OCI-LY1 (cell line): ENCODE data around the gene KCNMA1.

Experiments
- CTCF ChIP-seq: fragments of 200-600 bp; sonication (generic), shearing (Covaris generic); IDR thresholded peaks from 2 replicates; pipeline ENCODE4 v1.5.1; 2017; ENCODE audit warnings: mild to moderate bottlenecking, antibody characterized with exemption, low read length, moderate library complexity, mixed read lengths
- EZH2 ChIP-seq: fragments of 200-600 bp; sonication (generic), shearing (Covaris generic); IDR thresholded peaks from 2 replicates; pipeline ENCODE4 v1.8.0; 2017; ENCODE audit warnings: borderline replicate concordance, mixed run types, mild to moderate bottlenecking, antibody characterized with exemption, low read length, moderate library complexity, mixed read lengths

GRCh38 chr10:76998451-76998850 lies 639.2 kb downstream of the KCNMA1 start:
- no peak for TF ChIP-seq CTCF
- TF ChIP-seq EZH2 = no peak
